GM19351 (cell line): ENCODE results near the gene SH3BP5.

Source experiments
- ATAC-seq: cut with Tn5 transposase; IDR thresholded peaks from one replicate; pipeline ENCODE4 v1.9.1; 2021; ENCODE audit warnings: mild to moderate bottlenecking, moderate library complexity; ENCODE audit not compliant: unreplicated experiment

The SH3BP5 gene

GRCh38 chr3:15206662-15207576 lies 125.5 kb downstream of the SH3BP5 start:
- peak; percentile 1 for ATAC-seq

GRCh38 chr3:15205934-15206661 lies 126.3 kb downstream of the SH3BP5 start, which contains the start of gene CAPN7:
CAPN7 (plus strand) TSS chr3:15206246; CDS start chr3:15206496, 250 bp downstream.
- peak; percentile 80 for ATAC-seq

- ATAC-seq, result no peak
Observed at GRCh38 chr3:15205482-15205933, 126.9 kb downstream of the SH3BP5 start.
